ENCODE data around the gene CROCC.

The CROCC gene

GRCh38 chr1:17014671-17015567 is 93.2 kb downstream of the CROCC start:
- no peak for TF ChIP-seq CTCF (IDR thresholded peaks at IDR 0.05; ENCODE audit: low read depth, low read length)
- no peak overlapping the region for H3K4me3 ChIP-seq (ENCODE audit: low read depth, low read length)

- H3K4me3 ChIP-seq (ENCODE audit: low read depth, low read length): no peak overlapping the region
- no peak for TF ChIP-seq CTCF (IDR thresholded peaks at IDR 0.05; ENCODE audit: low read depth, low read length)
Observed at GRCh38 chr1:17016317-17016661, 94.6 kb downstream of the CROCC start.

GRCh38 chr1:17017435-17017834 is 95.7 kb downstream of the CROCC start:
- no peak for TF ChIP-seq CTCF (IDR thresholded peaks at IDR 0.05; ENCODE audit: low read depth, low read length)
- H3K4me3 ChIP-seq (ENCODE audit: low read depth, low read length): no peak overlapping the region

GRCh38 chr1:17018849-17019248 is 97.1 kb downstream of the CROCC start:
- H3K4me3 ChIP-seq (ENCODE audit: low read depth, low read length): no peak overlapping the region
- TF ChIP-seq CTCF (IDR thresholded peaks at IDR 0.05; ENCODE audit: low read depth, low read length): no peak

- H3K4me3 ChIP-seq (ENCODE audit: low read depth, low read length): no peak overlapping the region
- TF ChIP-seq CTCF (IDR thresholded peaks at IDR 0.05; ENCODE audit: low read depth, low read length): no peak
Observed at GRCh38 chr1:17020502-17020901, 98.8 kb downstream of the CROCC start.

GRCh38 chr1:17021896-17022295 is 100.2 kb downstream of the CROCC start:
- TF ChIP-seq CTCF (IDR thresholded peaks at IDR 0.05; ENCODE audit: low read depth, low read length): no peak
- H3K4me3 ChIP-seq (ENCODE audit: low read depth, low read length): no peak overlapping the region

Measured in WI38 (cell line).